ENCODE results near the gene TAS1R3. TPM values are rescaled to one million over a fixed set of nuclear protein-coding genes. Genes with fewer than 3 reads are reported as not detected.
A peak's percentile ranks its signal among the peaks of the same experiment; 100 is the strongest.

TAS1R3 gene
- total RNA-seq, 1 donor from 2014 or later, result 0.50 TPM

- no peak for FAIRE-seq
- H3K4me3 ChIP-seq (ENCODE audit: insufficient read depth, low read depth, low read length), result no peak overlapping the region
- H3K79me2 ChIP-seq (ENCODE audit: insufficient read depth, low read length), result peaks cover 77% of the 10 kb centered on the region
- no peaks in the 10 kb centered on the region for H3K9me3 ChIP-seq (ENCODE audit: insufficient read depth, low read depth, low read length)
- no peak overlapping the region for H3K4me3 Mint-ChIP-seq (ENCODE audit: unreplicated experiment)
- DNase-seq (ENCODE audit: low read depth), result no peak
- H3K36me3 Mint-ChIP-seq (ENCODE audit: low read depth, unreplicated experiment), result peaks cover 12% of the 10 kb centered on the region
- H3K4me1 ChIP-seq (ENCODE audit: insufficient read depth, low read length), result peaks cover 31% of the 10 kb centered on the region
- H3K27ac ChIP-seq (ENCODE audit: low read depth, low read length), result peak overlapping the region; percentile 36
- peaks cover 76% of the 10 kb centered on the region for H4K20me1 ChIP-seq (ENCODE audit: insufficient read depth, low read length)
- peaks cover 32% of the 10 kb centered on the region for H3K4me1 Mint-ChIP-seq (ENCODE audit: low read depth, unreplicated experiment)
- no peaks in the 10 kb centered on the region for H3K27me3 ChIP-seq (ENCODE audit: insufficient read depth, low read length)
- H3K4me2 ChIP-seq (ENCODE audit: low read length), result no peak overlapping the region
- peak overlapping the region; percentile 47 for H3K27ac Mint-ChIP-seq (ENCODE audit: unreplicated experiment)
- TF ChIP-seq, protein P1, sequence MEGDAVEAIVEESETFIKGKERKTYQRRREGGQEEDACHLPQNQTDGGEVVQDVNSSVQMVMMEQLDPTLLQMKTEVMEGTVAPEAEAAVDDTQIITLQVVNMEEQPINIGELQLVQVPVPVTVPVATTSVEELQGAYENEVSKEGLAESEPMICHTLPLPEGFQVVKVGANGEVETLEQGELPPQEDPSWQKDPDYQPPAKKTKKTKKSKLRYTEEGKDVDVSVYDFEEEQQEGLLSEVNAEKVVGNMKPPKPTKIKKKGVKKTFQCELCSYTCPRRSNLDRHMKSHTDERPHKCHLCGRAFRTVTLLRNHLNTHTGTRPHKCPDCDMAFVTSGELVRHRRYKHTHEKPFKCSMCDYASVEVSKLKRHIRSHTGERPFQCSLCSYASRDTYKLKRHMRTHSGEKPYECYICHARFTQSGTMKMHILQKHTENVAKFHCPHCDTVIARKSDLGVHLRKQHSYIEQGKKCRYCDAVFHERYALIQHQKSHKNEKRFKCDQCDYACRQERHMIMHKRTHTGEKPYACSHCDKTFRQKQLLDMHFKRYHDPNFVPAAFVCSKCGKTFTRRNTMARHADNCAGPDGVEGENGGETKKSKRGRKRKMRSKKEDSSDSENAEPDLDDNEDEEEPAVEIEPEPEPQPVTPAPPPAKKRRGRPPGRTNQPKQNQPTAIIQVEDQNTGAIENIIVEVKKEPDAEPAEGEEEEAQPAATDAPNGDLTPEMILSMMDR (IDR thresholded peaks at IDR 0.05; ENCODE audit: insufficient read depth, low read depth, low read length), result no peak
- TF ChIP-seq EZH2 (IDR thresholded peaks at IDR 0.05; ENCODE audit: insufficient read depth, low read length), result no peak
- H3K36me3 ChIP-seq (ENCODE audit: insufficient read depth, low read length), result peaks cover 9% of the 10 kb centered on the region
- no peaks in the 10 kb centered on the region for H3K9me3 Mint-ChIP-seq (ENCODE audit: unreplicated experiment)
- H3K27me3 Mint-ChIP-seq (ENCODE audit: low read depth, unreplicated experiment), result no peaks in the 10 kb centered on the region
- no peak overlapping the region for H3K9ac ChIP-seq (ENCODE audit: low read length)
- H2AFZ ChIP-seq (ENCODE audit: low read depth, low read length), result no peak overlapping the region
These were observed 12.1 kb upstream of the TAS1R3 start for GRCh38 chr1:1318777-1319645.

GRCh38 chr1:1319646-1319941, 11.5 kb upstream of the TAS1R3 start:
- Histone ChIP-seq H3K36me3 (ENCODE audit: insufficient read depth, low read length) (peaks cover 7% of the 10 kb centered on the region), H3K27me3 (ENCODE audit: insufficient read depth, low read length) (no peaks in the 10 kb centered on the region), H3K4me2 (ENCODE audit: low read length) (no peak overlapping the region), H2AFZ (ENCODE audit: low read depth, low read length) (no peak overlapping the region), H4K20me1 (ENCODE audit: insufficient read depth, low read length) (peaks cover 71% of the 10 kb centered on the region), H3K4me3 (ENCODE audit: insufficient read depth, low read depth, low read length) (no peak overlapping the region), H3K9ac (ENCODE audit: low read length) (no peak overlapping the region), H3K79me2 (ENCODE audit: insufficient read depth, low read length) (peaks cover 79% of the 10 kb centered on the region), H3K9me3 (ENCODE audit: insufficient read depth, low read depth, low read length) (no peaks in the 10 kb centered on the region), H3K4me1 (ENCODE audit: insufficient read depth, low read length) (peaks cover 31% of the 10 kb centered on the region), H3K27ac (ENCODE audit: low read depth, low read length) (no peak overlapping the region)
- DNase-seq (ENCODE audit: low read depth) (no peak), FAIRE-seq (no peak)
- Mint-ChIP-seq H3K27me3 (ENCODE audit: low read depth, unreplicated experiment) (no peaks in the 10 kb centered on the region), H3K27ac (ENCODE audit: unreplicated experiment) (no peak overlapping the region), H3K9me3 (ENCODE audit: unreplicated experiment) (no peaks in the 10 kb centered on the region), H3K36me3 (ENCODE audit: low read depth, unreplicated experiment) (peaks cover 12% of the 10 kb centered on the region), H3K4me1 (ENCODE audit: low read depth, unreplicated experiment) (peaks cover 32% of the 10 kb centered on the region), H3K4me3 (ENCODE audit: unreplicated experiment) (no peak overlapping the region)
- TF ChIP-seq EZH2 (IDR thresholded peaks at IDR 0.05; ENCODE audit: insufficient read depth, low read length), result no peak
- TF ChIP-seq, protein P1 (IDR thresholded peaks at IDR 0.05; ENCODE audit: insufficient read depth, low read depth, low read length), result no peak

All from astrocyte (in vitro differentiated cells and primary cell).